ENCODE results near the gene FADS1. TPM values are rescaled to one million over a fixed set of nuclear protein-coding genes. Genes with fewer than 3 reads are reported as not detected.

Gene FADS1
- total RNA-seq, 1 experiment from 2014 or later = 45.9 TPM

DNA sequence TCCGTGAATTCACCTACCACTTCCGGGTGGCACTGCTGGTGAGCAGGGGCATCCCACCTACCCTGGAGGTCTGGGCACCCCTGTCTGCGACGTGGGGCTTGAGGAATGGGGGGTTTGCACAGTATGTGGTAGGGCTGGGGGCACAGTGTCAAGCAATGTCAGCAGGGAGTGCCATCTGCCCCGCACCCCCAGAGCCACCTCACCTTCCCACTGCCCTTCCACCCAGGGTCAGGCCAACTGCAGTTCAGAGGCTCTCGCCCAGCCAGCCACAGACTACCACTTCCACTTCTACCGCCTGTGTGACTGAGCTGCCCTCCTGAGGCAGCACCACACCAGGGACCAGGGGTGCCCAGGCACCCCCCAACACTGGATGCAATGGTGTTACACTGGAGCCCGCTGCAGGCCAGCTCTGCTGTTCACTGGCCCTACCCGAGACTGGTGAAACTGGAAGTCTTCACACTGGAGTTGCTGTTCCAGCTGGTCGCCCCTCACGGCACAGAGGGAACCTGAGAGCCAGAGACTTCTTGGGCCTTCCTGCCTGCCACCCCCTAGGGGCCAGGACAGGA lies 30.9 kb downstream of the FADS1 start:
- in situ Hi-C loops (cut with HindIII; ENCODE audit: low pct_unique_long_range_greater_than_20kb, low sequenced_read_pairs) = no loop called here
- DNase-seq (ENCODE audit: low read depth, low spot score) = no peak

DNA sequence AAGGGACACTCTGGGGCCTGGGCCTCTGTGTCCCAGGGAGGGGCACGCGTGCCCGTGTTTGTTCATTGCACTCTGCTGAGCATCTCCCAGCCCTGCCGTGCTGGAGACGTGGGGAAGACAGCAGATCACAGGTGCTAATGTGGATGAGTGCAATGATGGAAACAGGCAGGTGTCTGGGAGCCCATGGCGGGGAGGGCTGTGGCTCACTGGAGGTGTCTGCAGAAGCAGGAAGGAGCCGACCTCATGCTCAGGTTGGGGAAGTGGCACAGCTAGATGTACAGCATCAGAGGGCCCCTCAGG lies 32.3 kb downstream of the FADS1 start:
- in situ Hi-C loops (cut with HindIII; ENCODE audit: low pct_unique_long_range_greater_than_20kb, low sequenced_read_pairs) = no loop called here
- no peak for DNase-seq (ENCODE audit: low read depth, low spot score)

DNA sequence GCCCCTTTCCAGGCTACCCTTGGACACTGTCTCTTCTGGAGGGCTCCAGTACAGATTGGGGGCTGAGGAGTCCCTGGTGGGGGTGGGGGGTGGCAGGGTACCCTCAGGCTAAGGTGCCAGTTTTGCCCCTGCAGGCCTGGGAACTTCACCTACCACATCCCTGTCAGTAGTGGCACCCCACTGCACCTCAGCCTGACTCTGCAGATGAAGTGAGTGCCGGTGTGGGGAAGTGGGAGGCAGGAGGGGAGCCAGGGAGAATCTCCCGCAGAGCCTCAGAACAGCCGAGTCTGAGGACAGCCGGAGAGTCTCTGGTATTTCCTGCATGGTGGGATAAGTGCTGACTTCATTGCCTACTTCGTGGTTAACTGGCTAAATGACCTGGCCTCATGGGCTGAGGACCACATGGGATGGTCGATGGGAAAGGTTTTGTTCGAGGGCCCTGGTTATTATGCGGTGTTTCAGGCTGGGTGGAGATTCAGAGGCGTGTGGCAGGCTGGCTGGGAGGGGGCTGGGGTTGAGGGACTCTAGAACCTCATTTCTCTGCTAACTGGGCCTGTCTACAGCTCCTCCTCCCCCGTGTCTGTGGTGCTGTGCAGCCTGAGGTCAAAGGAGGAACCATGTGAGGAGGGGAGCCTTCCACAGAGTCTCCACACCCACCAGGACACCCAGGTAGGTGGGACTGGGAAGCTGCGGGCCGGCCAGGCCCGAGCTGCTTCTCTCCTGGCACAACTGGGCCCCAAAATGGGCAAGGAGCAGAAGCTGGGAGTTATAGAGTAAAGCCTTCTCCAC lies 32.9 kb downstream of the FADS1 start:
- no peak for DNase-seq (ENCODE audit: low read depth, low spot score)
- in situ Hi-C loops (cut with HindIII; ENCODE audit: low pct_unique_long_range_greater_than_20kb, low sequenced_read_pairs) = no loop called here

DNA sequence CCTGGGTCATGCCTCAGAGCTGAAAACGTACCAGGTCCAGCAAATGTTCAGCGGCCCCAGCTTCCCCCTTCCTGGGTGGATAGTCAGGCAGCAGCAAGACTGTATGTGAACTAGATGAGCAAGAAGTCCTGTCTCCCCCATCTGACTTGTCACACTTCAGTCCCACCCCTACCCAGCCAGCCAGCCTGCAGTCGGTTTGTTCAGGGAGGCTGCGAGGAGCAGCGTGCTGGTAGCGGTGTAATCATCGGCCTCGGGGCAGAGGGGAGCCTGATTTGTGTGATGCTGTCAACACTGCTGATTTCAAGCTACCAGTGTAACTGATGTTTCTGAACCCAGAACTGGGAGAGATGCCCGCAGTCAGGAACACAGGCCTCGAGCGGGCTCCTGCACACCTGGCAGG lies 34.0 kb downstream of the FADS1 start:
- no peak for DNase-seq (ENCODE audit: low read depth, low spot score)
- in situ Hi-C loops (cut with HindIII; ENCODE audit: low pct_unique_long_range_greater_than_20kb, low sequenced_read_pairs) = no loop called here

DNA sequence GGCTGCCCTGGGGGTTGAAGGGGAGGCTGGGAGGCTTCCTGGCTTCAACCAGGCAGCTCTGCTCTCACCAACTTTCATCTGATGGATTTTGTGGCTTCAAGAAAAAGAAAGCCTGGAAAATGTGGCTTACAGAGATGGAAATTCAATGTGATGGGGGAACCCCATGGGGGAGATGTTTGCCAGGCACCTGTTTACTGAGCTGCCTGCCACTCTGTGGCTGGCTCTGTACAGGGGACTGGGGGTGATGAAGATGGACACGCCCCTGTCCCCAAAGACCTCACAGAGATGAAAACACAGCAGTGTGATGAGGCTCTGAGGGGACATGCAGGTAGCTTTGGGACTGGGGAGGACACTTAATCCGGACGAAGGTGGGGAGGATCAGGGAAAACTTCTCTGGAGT lies 34.5 kb downstream of the FADS1 start:
- in situ Hi-C loops (cut with HindIII; ENCODE audit: low pct_unique_long_range_greater_than_20kb, low sequenced_read_pairs) = no loop called here
- DNase-seq (ENCODE audit: low read depth, low spot score) = no peak

DNA sequence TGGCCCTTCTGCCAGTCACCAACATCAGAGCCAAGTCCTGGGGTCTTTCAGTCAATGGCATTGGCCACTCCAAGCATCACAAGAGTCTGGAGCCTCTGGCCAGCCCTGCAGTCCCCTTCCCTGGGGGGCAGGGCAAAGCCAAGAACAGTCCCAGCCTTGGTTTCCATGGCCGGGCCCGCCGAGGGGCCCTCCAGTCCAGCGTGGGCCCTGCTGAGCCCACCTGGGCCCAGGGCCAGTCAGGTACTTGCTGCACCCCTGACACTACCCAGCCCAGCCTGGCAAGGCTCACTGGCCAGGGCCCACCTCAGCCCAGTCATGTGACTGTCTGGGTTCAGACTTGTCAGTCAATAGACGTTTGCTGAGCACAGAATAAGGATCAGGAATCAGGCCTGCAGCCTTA lies 35.2 kb downstream of the FADS1 start:
- in situ Hi-C loops (cut with HindIII; ENCODE audit: low pct_unique_long_range_greater_than_20kb, low sequenced_read_pairs) = no loop called here
- no peak for DNase-seq (ENCODE audit: low read depth, low spot score)

DNA sequence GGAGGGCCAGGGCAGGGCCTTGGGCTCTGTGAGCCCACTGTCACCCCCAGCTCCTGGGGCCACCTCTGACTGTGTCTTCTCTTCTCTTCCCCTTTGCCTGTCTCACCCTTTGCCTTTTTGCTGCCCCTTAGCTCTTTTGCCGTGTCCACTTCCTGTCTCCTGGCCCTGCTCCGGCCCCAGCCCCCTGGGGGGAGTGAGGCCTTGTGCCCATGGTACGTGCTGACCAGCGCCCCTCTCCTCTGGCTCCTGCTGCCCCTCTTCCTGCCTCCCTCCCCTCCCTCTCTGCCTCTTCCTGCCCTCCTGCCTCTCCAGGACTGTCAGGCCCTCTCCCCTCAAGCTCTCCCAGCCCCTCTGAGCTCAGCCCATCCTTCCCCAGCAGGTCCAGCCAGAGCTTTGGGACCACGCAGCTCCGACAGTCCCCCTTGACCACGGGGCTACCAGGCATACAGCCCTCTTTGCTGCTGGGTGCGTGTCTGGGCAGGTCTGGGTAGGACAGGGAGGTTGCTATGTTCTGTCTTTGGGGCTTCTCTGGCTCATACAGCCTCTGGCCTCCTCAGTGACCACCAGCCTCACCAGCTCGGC lies 36.1 kb downstream of the FADS1 start:
- DNase-seq (ENCODE audit: low read depth, low spot score) = no peak
- in situ Hi-C loops (cut with HindIII; ENCODE audit: low pct_unique_long_range_greater_than_20kb, low sequenced_read_pairs) = no loop called here

DNA sequence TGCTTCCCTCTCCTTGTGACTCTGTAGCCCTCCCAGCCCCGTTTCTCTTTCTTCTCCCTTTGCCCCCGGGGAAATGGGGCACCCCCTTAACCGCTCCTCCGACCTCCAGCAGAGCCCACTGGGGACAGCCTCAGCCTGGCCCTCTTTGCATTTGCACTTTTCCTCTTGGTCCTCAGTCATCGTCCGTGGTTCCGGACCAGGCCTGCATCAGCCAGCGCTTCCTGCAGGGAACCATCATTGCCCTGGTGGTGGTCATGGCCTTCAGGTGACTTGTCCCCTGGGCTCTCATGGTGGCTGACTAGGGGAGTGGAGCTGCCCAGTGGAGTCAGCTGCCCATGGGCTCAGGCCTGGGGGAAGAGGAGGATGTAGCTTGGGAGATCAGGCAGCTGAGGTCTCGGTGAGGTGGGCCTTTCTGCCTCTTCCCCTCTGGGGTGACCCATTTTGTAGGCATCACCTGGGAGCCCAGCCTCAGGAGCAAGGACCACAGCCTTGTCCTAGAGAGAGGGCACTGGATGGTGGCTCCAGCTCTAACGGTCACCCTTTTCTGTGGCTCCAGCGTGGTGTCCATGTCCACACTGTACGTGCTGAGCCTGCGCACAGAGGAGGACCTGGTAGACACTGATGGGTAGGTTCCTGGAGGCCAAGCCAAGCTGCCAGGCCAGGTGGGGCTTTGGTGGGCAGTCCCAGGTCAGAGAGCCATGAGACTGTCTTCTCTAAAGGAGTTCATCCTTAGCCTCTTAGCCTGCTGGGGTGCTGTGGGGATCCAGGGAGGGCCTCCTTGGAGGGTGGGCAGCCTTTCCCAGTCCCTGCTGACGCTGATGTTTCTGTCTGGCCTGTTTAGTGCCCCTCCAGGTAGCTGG lies 36.9 kb downstream of the FADS1 start:
- in situ Hi-C loops (cut with HindIII; ENCODE audit: low pct_unique_long_range_greater_than_20kb, low sequenced_read_pairs) = no loop called here
- DNase-seq (ENCODE audit: low read depth, low spot score) = no peak

DNA sequence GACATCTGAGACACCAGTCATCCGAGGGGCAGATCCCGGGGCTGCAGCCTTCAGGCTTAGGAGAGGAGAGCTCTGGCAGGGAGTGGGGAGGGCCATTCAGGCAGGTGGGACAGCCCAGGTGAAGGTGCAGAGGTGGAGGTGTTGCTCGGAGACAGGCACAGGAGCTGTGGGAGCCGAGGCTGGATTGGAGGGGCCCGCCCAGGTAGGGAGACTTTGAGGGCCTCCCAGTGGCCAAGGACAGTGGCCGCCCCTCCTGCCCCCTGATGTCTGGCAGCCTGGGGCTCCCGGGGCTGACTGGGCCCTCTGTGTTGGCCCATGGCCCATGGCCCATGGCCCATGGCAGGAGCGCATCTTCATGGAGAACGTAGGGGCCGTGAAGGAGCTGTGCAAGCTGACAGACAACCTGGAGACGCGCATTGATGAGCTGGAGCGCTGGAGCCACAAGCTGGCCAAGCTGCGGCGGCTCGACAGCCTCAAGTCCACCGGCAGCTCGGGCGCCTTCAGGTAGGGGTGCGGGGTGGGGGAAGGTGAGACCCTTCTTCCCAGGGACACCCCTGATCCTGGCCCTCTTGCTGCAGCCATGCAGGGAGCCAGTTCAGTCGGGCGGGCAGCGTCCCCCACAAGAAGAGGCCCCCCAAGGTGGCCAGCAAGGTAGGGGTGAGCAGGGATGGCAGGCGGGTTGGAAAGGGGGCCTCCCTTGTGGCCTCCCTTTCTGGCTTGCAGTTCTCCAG lies 37.7 kb downstream of the FADS1 start:
- in situ Hi-C loops (cut with HindIII; ENCODE audit: low pct_unique_long_range_greater_than_20kb, low sequenced_read_pairs) = no loop called here
- DNase-seq (ENCODE audit: low read depth, low spot score) = no peak

DNA sequence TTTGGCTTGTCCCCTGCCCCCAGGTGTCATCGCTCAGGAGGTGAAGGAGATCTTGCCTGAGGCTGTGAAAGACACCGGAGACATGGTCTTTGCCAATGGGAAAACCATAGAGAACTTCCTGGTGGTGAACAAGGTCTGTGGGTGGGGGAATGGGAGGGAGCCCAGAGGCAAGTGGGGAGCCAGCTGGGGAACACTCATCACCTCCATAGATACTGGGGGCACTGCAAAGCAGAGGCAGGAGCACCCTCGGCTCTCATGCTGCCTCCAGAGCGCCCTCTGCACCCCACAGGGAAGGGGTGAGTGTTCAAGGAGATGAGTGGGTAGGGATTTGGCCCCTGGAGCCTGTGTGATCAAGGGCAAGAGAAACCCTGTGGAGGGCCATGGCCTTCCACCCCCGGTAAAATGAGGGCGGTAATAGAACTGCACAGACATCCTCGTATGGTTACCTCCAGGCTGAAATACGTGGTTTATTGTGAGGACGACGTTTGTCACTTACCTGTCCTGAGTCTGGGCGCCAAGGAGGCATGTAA lies 38.4 kb downstream of the FADS1 start:
- DNase-seq (ENCODE audit: low read depth, low spot score) = no peak
- in situ Hi-C loops (cut with HindIII; ENCODE audit: low pct_unique_long_range_greater_than_20kb, low sequenced_read_pairs) = no loop called here

DNA sequence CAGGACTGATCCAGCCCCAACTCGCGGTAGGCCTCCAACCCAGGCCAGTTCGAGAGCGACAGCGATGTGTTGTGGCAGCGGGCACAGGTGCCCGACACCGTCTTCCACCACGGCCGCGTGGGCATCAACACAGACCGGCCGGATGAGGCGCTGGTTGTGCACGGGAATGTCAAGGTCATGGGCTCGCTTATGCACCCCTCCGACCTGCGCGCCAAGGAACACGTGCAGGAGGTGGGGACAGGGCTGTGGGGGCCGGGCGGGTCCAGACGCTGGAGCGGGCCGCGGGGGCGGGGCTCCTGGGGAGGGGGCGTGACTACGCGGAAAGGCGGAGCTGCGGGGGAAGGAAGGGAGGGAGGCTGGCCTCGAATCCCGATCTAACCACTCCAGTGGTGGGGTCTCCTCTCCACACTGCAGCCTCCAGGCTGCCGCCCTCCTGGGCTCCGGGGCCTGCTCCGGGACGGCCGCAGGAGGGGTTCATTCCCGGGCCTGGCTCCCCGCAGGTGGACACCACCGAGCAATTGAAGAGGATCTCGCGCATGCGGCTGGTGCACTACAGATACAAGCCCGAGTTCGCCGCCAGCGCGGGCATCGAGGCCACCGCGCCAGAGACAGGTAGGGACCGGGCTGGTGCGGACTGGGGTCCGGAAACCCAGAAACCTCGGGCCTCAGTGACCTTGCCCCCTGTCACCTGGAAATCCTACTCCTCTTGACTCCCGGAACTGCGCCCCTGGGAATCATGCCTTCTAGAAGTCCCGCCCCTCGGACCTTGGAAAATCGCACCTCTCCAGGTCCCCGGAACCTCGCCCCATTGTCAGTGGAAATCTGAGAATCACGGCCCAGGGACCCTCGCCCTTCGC lies 39.3 kb downstream of the FADS1 start:
- DNase-seq (ENCODE audit: low read depth, low spot score) = no peak
- in situ Hi-C loops (cut with HindIII; ENCODE audit: low pct_unique_long_range_greater_than_20kb, low sequenced_read_pairs) = no loop called here

DNA sequence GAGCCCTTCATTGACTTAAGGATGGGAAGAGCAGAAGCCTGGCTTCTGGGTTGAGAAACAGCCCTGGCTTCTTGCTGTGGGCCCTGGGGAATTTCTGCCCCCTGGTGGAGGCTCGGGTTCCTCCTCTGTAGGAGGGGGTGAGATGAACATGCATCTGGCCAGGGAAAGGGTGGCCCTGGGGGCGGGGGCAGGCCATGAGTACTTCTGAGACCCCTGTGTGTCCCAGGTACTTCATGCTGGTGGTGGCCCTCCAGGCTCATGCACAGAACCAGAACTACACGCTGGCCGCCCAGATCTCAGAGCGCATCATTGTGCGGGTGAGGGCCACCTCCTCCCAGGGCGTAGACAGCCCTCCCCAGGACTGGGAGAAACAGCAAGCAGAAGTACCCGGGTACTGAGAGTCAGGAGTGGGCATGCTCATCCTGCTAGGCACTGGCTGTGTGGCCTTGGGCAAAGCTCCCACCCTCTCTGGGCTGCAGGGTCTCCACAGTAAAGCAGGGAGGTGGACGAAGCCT lies 40.2 kb downstream of the FADS1 start:
- in situ Hi-C loops (cut with HindIII; ENCODE audit: low pct_unique_long_range_greater_than_20kb, low sequenced_read_pairs) = no loop called here
- peak; percentile 70 for DNase-seq (ENCODE audit: low read depth, low spot score)

DNA sequence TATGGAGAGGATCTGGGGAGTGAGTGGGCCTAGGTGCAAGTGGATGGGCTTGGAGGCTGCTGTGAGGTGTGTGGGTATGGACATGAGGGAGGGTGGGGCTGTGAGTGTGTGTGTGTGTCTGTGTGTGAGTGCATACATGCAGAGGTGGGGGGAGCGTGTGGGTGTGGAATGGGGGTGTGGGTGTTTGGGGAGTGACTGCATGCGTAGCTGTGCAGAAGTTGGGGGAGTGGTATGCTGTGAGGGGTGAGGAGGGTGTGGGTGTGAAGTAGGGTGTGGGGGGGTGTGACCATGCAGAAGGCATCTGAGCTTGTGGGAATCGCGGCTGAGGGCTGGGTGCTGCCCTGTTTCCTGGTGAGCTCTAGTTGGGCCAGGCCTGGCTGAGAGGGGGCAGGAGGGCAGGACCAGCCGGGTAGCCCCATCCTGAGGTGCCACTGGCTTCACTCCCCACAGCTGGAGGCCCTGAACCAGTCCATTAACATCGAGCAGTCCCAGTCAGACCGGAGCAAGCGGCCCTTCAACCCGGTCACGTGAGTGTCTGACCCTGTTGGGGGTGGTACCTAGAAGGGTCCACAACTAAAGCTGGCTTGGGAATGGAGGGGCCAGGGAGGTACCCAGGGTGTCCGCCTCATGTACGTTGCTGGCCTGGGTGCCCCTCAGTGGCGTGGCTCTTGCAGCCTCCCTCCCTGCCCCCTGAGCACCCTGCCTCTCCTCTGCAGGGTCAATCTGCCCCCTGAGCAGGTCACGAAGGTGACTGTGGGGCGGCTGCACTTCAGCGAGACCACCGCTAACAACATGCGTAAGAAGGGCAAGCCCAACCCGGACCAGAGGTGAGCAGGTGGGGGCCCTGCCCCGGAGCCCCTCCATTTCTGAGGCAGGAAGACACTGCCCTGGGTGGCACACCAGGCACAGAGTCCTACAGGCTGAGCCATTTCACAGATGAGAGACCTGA lies 40.9 kb downstream of the FADS1 start:
- in situ Hi-C loops (cut with HindIII; ENCODE audit: low pct_unique_long_range_greater_than_20kb, low sequenced_read_pairs) = no loop called here
- no peak for DNase-seq (ENCODE audit: low read depth, low spot score)

DNA sequence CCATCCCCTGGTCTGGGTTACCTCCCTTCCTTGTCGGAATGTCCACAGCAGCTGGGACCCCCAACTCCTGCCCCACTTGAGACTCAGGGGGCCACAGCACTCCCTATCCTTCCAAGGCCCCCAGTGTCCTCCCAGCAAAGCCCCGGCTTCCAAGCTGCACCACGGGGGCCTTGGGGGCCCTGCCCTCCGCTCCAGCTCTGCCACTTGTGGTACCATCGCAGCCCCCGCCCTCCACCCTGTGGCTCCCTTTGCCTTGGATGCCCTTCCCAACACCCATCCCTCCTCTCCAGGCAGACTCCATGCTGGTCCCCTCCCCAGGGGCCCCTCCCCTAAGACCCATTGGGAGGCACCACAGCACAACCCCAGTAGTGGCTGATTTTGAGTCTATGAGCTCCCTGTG lies 41.7 kb downstream of the FADS1 start:
- DNase-seq (ENCODE audit: low read depth, low spot score) = no peak
- in situ Hi-C loops (cut with HindIII; ENCODE audit: low pct_unique_long_range_greater_than_20kb, low sequenced_read_pairs) = no loop called here

DNA sequence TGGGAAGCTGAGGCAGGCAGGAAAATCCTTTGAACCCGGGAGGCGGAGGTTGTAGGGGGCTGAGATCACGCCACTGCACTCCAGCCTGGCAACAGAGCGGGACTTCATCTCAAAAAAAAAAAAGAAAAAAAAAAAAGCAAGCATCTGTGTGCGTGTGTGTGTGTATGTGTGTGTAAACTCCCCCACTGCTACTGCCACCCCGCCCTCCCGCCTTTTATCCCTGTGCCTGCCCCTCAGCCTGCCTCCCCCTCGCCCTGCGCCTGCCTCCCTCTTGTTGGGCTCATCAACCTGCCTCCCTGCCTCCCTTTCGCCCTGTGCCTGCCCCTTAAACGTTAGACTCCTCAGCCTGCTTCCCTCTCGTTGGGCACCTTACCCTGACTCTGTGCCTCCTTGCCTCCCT lies 42.4 kb downstream of the FADS1 start:
- in situ Hi-C loops (cut with HindIII; ENCODE audit: low pct_unique_long_range_greater_than_20kb, low sequenced_read_pairs) = no loop called here
- no peak for DNase-seq (ENCODE audit: low read depth, low spot score)

DNA sequence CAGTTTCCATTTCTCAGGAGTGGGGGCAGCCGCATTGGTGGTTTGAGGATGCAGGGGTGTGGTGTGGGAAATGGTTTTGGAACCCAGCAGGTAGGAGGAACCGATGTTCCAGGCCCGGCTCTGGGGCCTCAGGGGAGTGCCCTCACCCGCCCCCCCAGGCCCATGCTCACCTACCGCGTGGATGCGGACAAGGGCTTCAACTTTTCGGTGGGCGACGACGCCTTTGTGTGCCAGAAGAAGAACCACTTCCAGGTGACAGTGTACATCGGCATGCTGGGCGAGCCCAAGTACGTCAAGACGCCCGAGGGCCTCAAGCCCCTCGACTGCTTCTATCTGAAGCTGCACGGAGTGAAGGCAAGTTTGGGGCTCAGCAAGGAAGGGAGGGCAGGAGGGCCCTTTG lies 43.0 kb downstream of the FADS1 start:
- DNase-seq (ENCODE audit: low read depth, low spot score) = no peak
- in situ Hi-C loops (cut with HindIII; ENCODE audit: low pct_unique_long_range_greater_than_20kb, low sequenced_read_pairs) = no loop called here
